Activated CD4-positive, alpha-beta T cell treated with anti-CD3 and anti-CD28 coated beads, Interleukin-2, Interleukin-6, amounts not matched to agents 100 ng/mL and 50 ng/mL, durations not matched to agents 16 hours and 8 hours (primary cell): ENCODE results near the gene OTUB1.

Source experiments
- DNase-seq: peaks from one replicate; pipeline ENCODE4 v3.0.0-alpha.2; 2020

Gene OTUB1

DNA sequence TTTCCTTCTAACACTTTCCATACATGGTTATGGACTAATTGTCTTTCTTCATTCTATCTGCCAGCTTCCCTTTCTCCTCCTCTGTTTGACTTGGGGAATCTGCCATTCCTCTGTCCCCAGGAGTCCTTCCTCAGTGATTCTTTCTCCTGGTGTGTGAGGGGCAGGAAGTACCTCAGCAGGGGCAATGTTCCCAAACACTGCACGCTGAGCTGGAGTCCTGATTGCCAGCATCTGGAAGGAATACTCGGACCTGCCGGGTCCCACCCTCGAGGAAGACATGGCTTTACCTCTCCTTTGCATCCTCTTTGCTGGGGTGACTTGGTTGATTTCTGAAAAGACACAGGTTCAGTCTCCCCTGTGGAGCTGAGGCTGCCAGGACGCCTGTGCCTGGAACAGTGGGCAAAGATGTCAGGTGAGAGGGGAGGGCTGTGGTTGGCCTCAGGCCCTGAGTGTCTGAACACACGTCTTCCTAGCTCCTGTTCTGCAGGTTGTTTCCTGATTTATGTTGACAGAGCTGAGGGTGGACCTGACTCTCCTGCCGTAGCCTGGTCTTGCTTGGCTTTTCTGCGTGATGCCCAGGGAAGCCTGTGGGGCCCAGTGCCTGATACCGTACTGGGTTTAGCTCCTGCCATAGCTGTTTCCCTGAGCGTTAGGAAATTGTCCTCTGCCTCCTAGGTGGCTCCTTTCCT is 7.5 kb upstream of the OTUB1 start:
- DNase-seq: no peak

DNA sequence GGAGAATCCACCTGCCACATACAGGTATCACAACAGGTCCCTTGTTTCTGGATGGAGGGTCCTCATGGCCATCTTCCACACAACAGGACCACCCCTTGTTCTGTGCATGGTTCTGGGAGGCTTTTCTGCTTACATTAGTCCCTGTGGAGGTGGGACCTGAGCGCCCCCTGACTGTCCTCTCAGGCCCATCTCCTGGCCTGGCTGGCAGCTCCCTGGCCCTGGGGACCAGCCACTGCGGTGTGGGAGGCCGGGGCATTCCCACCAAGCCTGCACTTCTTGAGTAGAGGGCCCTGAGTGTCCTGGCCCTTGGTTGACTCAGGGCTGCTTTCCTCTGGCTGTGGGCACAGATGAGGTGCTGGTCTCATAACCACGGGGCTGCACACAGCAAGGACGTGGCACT is 6.8 kb upstream of the OTUB1 start:
- no peak for DNase-seq

DNA sequence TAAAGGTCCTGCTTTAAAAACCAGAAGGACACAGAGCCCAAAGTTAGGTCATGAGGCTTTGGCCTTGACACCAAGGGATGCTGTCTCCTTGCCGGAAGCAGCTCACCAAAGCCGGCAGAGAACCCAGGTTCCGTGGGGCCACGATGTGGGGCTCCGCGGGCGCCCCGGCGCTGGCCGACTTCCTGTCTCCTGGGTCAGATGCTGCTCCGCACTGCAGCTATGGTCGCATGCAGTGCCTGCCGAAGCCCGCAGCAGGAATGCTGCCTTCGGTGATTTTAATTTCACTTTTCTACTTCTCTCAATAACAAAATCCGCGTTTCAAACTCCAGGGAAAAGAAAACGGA is 454 bp upstream of the OTUB1 start:
- DNase-seq: peak; percentile 86

DNA sequence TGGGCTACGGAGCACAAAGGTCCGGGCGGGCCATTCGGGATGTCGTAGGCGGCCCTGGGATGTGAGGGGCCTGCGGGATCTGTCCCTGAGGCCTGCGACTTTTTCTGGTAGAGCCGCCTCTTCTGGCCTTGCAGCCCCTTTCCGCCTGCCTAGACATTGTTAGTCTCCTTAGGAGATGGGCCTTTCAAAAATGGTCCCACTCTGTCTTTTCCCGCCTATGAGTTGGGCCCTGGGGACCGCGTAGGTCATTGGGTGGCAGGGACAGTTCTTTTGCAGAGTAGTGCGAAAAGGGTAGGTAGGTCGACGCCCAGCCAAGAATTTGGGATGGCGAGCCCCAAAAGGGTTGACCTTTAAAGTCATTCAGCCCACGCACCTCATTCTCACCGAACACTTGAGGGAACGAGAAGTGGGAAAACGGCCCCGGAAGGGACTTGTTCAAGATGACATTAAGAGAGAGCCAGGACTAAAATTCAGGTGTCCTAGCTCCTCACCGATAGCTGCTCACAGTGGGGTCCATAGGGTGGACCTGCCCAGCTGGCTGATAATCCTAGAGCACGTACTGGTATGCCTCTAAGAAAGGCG is 785 bp downstream of the OTUB1 start:
- no peak for DNase-seq

DNA sequence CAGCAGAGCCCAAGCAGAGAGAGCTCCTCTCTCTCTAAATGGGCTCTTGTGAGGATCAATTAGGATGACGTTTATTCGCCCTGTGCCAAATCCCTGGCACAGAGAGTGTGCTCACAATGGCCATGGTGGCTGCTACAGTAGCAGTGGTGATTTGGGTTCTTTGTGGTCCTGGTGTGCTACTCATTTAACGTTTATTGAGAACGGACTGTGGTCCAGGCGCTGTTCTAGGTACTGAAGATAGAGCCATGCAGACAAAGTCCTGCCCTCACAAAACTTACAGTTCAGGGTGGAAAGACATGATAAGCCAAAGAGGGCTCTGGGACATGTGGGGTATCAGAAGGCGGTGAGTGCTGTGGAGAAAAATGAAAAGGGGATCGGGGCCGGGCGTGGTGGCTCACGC is 5.3 kb downstream of the OTUB1 start:
- DNase-seq: no peak

DNA sequence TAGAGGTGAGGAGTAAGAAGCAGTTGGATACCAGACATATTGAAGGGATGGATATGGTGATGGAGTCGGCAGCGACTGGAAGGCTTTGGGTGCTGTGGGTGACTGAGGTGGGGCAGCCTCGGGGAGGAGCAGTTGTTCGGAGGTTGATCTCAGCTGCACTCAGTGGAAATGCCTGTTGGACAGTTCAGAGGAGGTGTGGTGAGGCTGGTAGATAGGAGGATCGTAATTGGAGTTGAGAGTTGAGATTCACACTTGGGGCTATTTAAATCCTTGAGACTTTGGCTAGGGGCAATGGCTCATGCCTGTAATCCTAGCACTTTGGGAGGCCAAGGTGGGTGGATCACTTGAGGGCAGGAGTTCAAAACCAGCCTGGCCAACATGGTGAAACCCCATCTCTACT is 6.9 kb downstream of the OTUB1 start:
- DNase-seq: no peak

DNA sequence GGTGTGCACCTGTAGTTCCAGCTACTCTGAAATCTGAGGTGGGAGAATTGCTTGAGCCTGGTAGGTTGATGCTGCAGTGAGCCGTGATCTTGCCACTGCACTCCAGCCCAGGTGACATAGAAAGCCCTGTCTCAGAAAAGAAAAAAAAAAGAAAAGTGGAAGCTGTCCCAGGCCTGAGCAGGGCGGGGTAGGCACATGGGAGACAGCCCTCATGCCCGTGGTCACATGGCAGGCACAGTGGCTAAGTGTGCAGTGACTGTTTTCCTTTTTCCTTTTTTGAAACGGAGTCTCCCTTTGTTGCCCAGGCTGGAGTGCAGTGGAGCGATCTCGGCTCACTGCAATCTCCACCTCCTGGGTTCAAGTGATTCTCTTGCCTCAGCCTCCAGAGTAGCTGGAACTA is 7.8 kb downstream of the OTUB1 start:
- no peak for DNase-seq

DNA sequence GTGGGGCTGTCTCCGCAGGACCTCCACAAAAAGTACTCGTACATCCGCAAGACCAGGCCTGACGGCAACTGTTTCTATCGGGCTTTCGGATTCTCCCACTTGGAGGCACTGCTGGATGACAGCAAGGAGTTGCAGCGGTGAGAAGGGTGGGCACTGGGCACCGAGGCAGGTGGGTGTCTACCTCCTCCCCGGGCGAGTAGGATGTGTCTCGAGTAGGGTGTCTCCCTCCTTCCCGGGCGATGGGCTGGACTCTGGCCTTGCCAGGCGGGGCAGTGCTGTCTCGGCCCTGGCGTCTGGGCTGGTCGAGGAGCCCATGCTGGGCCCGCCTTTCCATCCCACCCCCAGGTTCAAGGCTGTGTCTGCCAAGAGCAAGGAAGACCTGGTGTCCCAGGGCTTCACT is 10.3 kb downstream of the OTUB1 start:
- no peak for DNase-seq

DNA sequence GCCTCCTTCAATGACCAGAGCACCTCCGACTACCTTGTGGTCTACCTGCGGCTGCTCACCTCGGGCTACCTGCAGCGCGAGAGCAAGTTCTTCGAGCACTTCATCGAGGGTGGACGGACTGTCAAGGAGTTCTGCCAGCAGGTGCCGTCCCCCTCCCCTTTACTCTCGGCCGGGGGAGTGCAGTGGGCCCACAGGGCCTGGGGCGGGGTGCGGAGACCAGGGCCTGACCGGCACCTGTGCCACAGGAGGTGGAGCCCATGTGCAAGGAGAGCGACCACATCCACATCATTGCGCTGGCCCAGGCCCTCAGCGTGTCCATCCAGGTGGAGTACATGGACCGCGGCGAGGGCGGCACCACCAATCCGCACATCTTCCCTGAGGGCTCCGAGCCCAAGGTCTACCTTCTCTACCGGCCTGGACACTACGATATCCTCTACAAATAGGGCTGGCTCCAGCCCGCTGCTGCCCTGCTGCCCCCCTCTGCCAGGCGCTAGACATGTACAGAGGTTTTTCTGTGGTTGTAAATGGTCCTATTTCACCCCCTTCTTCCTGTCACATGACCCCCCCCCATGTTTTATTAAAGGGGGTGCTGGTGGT is 11.0 kb downstream of the OTUB1 start:
- no peak for DNase-seq

DNA sequence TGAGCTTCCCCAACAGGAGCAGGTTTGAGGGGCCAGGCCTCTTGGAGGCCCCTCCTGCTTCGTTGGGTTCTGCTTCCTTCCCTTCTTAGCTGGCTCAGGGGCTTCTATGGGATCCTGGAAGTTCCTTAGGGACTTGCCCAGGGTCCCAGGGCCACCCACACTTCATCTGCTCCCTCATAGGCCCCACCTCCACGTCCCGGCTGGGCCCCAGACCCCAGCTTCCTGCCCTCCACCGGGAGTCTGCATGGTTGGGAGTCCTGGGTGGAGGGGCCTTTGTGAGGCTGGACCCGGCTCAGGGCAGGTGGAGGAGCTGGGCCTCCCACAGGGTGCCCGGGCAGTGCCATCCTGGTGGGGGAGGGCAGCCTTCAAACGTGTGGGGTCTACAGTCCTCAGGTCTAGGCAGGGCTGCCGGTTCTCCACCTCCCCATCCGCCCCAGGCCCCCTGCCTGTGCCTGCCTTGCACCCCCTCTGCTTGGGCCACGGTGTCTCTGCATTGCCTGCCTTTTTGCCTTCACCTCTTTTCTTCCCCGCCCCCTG is 11.6 kb downstream of the OTUB1 start:
- no peak for DNase-seq

DNA sequence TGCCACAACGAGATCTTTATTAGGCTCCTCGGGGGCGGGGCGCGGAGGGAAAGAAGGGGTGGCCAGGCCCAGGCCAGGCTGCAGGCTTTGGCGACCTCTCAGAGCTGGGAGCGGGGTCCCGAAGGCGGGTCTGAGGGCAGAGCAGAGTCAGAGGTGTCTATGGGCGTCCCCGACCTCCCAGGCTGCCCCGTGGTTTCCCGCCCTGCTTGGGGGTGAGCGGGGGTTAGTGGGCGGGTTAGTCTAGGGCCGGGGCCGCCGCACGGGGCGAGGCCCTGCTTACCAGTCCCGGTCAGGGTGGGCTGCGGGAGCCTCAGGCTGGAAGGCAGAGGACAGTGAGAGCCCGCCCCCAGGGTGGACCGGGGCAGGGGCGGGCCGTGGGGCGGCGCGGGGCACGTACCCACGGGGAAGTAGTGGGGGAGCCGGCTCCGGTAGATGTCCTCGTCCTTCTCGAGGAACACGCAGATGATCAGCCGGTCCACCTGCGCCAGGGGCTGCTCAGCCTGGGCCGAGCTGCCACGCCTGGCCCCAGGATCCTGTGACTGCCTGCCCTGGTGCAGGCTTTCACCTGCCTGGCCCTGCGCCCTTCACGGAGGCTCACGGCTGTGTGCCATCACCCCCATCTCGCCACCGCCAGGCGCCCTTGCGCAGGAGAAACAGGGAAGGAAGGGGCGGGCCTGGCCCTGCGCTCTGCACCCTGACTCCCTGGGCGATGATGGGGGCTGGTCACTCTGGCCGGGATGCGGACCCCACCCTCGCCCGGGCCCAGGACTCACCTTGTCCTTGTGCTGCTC is 12.5 kb downstream of the OTUB1 start:
- DNase-seq: peak; percentile 18

DNA sequence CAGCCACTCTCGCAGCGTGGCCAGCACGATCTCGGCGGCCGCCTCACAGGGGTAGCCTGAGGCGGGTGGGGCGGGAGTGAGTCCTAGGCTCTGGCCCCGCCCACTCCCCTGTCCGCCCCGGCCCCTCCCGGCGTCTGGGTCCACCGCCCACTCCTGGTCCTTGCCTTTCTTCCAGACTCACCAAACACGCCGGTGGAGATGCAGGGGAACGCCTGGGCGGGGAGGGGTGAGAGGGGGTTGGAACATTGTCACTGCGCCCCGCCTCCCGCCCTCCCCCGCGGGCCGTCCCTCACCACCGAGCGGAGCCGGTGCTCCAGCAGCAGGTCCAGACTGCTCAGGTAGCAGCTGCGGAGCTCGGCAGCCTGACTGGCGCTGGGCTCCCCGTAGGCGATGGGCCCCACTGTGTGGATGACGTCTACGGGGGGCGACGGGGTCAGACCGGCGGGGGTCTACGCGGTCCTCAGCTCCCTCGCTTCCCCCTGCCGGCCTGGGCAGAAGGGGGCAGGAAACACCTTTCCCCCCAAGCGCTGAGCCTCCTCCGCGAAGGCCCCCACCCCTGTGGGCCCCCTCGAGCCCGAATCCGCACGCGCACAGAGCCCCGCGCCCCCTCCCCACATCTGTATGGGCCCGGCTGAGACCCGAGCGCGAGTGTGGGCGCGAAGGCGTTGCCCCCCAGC is 13.2 kb downstream of the OTUB1 start:
- peak; percentile 55 for DNase-seq

DNA sequence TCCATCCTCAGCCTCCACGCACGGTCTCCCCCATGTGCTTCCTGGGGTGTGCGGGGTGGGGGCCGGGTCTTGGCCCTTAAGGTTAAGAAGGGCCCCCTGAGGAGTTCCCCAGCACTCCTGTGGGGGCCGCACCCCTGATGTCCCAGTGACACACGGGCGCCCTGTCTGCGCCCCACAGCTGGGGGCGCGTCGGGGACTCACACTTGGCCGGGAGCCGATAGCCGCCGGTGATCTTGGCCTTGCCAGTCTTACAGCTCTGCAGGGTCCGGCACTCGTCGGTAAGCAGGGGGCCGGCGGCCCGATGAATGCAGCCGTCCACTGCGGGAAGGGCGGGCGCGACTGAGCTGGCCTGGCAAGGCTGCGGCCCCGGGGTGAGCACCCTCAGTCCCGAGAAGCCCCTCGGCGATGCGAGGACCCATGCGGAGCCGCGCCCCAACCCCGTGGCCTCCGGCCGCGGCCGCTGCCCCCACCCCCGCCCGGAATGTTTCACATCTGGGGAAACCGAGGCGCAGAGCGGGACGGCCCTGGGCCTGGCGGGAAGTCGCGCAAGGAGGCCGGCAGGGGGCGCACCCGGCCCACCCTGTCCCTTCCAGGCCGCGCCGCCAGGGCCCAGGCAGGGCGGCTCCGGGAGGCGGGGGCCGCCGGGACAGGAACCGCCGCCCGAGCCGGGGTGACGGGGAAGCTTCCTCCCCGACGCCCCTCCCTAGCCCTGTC is 13.9 kb downstream of the OTUB1 start:
- peak; percentile 80 for DNase-seq

DNA sequence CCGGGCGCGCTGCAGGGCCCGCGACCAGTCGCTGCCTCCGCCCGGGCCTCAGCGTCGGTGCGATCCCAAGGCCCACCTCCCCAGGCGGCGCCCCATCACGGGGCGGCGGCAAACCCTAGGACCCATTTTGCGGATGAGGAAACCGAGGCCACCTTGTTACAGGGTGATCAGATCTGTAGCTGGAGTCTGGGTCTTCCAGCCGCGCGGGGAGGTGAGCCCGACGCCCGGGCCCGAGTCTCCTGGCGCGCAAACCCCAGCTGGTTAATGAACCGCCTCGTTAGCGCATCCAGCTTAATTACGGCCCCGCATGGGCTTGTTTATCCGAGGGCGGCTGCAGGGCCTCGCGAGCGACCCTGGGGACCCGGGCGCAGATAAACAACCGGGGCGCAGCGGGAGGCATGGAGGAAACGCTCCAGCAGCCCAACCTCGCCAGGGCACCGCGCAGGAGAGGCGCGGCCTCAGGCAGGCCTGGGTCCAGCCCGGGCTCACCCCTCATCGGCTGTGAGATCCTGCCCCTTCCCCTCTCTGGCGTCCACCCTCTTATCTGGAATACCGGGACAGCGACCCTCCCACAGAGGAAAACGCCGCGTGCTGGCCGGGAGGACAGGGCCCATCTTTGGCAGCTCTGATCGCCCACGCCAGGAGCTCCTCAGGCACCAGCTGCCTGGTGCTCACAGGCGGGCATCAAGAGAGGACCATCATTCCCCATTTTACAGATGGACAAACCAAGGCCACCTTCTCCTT is 14.7 kb downstream of the OTUB1 start:
- no peak for DNase-seq

DNA sequence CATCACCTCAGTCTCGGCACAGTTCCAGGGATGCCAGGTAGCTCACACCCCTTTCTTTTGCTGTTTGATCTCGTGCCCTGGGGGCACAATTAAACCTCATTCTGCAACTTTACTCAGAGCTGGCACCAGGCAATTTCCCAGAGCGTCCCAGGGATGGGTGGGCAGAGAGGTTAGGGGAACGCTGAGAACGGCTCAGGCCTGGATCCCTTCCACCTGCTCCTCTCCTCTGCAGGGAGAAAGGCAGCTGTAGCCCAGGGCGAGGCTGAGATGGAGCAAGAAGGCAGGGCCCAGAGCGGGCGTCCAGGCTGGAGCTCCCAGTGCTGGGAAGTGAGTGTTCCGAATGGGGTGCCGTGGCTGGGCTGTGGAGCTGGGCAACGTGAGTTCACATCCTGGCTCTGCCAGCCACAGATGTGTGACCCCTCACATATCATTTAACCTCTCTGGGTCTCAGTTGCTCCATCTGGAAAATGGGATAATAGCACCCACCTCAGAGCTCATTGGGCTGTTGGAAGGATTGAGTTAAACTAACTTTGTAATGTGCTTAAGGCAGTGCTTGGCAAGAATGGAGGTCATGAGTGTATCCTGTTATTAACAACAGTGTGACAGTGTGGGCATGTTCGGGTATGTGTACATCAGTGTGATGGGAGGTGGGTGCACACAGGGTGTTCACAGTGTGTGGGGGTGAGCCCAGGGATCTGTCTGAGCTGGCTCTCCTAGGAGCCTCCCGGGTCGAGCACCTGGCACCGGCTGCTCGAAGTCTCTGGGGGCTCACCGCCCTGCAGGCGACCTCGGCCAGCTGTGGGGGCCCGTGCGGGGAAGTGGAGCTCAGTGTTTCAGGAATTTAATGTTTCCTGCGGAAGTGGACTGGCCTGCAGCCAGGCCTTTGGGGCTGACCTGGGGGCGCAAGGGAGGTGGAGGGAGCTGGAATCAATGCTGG is 15.5 kb downstream of the OTUB1 start:
- no peak for DNase-seq

DNA sequence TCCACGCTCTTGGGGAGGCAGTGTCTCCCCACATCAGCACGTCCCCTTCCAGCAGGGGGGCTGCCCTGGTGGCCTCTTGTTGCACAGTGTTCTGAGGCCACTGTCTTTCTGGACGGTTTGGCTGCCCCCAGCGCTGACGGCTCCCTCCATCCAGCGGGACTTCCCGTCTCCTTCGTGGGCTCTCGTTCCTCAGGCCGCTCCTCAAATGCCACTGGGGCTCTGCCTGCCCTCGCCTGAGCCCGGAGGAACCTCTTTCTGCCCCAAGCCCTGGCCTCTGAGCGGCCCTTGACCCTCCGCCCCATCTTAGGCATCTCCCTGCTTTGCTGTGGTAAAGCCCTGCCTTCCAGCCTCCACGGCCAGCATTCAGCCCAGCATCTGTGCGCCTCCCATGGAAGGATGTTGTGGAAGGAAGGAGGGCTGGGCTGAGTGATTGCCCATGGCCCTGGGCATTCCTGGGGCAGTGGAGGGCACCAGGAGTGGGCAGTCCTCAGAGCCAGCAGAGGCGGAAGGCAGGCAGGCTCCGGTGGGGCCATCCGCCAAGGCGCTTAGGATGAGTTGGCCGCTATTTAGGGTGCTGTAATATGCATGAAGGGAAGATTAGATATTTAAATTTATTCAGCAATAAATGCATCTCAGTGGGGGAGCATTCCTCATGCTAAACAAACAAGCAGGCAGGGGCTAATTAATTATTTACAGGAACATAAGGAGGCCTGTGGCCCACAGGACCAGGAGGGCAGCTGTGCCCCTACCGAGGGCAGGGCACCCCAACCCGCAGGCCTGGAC is 17.8 kb downstream of the OTUB1 start:
- DNase-seq: no peak

DNA sequence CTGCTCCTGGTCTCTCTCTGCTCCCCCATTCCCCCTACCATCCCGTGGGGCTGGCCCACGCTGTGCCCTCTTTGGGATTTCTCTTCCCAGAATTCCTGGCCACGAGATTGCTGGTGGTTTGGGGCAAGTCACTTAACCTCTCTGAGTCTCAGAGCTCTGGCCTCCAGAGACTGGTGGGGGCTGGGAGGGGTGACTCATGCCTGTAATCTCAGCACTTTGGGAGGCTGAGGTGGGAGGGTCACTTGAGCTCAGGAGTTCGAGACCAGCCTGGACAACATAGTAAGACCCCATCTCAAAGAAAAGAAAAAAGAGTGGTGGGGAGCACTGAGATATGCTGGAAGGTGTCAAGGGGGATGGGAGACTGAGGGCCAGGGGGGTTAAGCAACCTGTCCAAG is 18.3 kb downstream of the OTUB1 start:
- no peak for DNase-seq

DNA sequence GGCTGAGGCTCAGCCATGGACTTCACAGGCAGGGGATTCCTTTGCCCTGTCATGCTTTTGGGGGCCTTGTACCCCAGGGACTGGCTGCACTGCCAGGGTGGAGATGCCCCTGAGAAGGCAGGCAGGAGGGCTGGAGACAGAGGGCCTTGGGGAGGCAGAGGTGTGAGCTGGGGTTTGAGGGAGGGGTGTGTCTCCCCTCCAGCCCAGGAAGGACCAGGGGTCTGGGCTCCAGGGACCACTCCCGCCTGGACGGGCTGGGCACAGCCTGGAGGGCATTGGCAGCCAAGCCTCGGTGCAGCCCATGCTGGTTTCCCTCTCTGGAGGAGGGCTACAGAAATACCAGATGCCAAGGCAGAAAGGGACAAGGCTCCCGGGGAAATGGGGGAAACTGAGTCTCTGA is 19.5 kb downstream of the OTUB1 start:
- DNase-seq: no peak

DNA sequence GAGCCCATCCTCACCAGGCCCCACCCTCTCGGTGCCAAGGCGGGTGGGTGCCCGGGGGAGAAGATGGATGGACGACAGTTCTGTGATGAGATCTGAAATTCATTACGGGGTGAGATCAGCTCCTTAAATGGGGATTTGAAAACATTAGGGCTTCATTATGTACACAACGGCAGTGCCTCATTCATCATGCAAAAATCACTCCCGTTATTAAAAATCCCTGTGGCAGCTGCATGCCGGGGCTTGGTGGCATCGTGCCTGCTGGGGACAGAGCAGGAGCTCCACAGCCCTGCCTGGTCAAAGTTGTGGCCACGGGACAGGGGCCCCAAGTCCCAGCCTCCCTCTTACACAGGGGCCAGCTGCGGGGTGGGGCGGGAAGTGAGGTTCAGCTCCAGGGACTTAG is 20.2 kb downstream of the OTUB1 start:
- no peak for DNase-seq

DNA sequence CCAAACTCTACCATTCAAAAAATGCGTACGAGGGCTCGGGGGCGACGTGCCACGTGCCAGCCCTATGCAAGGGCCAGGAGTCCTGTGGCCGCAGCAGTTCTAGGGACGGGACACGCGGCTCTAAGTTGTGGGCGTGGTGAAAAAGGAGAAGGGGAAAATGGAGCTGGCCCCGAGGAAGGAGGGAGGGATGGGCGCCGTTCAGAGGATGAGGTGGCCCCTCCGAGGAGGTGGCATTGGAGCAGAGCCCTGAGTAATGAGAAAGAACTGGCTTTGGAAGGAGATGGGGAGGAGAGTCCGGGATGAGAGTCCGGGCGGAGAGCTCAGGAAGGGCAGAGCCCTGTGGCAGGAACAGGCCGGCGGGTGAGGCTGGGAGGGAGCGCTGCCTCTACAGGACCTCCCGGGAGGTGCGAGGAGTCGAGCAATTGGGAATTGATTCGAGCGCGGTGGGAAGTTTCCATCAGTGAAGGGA is 21.0 kb downstream of the OTUB1 start:
- DNase-seq: no peak
